DND-41 (cell line): ENCODE data around the gene GPNMB.

Experiments used
- CTCF ChIP-seq: IDR thresholded peaks from 2 replicates; pipeline ENCODE4 v1.5.1; 2012; ENCODE audit warnings: borderline replicate concordance, low read length, moderate library complexity, mild to moderate bottlenecking; ENCODE audit not compliant: poor library complexity, severe bottlenecking; ENCODE audit errors: extremely low read depth
- EZH2 ChIP-seq: IDR thresholded peaks from 3 replicates; pipeline ENCODE4 v1.6.1; 2012; ENCODE audit warnings: borderline replicate concordance, low read depth, mild to moderate bottlenecking, moderate library complexity, low read length, inconsistent platforms; ENCODE audit not compliant: severe bottlenecking

GRCh38 chr7:23298885-23299769, 52.6 kb downstream of the GPNMB start, which contains the start of gene MALSU1:
- TF ChIP-seq CTCF (no peak), EZH2 (no peak)
